ENCODE data around the gene CCDC127. TPM values are rescaled to one million over a fixed set of nuclear protein-coding genes. Genes with fewer than 3 reads are reported as not detected.
A peak's percentile ranks its signal among the peaks of the same experiment; 100 is the strongest.
"Not testable (repeated sequence)": the region's sequence is repeated elsewhere in the genome, so short reads cannot be mapped to it uniquely, and the experiment has no call there.

Gene CCDC127
- total and polyA plus RNA-seq, 2 donors (not counting 3 experiments of a cell fraction or from before 2014, with no cell fraction given): 3.4 to 6.3 TPM

DNA sequence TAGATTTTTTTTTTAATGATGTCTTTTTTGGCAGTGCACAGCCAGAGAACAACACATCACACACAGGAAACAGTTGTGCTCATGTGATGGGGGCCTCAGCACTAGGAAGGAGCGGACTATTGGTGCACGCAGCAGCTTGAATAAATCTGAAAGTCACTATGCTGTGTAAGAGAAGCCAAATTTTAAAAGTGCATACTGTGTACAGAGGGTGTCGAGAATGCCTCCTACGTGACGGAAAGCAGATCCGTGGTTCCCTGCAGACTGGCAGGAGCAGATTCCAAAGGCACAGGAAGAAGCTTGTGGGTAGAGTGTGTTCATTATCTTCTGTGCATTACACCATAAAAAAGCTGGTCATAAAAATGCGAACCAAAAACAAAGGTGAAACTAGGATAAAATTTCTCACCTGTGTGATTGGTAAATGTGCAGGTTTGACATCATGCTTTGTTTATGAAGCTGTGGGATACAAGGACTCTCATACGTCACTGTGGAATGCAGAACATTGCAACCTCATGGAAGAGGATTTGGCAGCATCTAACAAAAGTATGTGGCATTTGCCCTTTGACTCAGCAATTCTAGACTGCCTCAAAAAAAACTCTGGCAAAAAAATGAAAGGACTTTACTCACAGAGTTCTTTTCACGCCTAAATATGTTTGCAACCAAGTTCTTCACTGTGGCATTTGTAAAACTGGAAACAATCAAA lies 45.5 kb upstream of the CCDC127 start:
- H3K79me2 ChIP-seq (ENCODE audit: control insufficient read depth, insufficient read depth, low read length); POLR2A ChIA-PET; CTCF ChIA-PET; H3K4me3 ChIP-seq (replicated peaks in 1 of 3; ENCODE audit: insufficient read depth in 1 of 3, low read depth in 1 of 3, low read length in 3 of 3); H3K9me1 ChIP-seq (replicated peaks; ENCODE audit: control insufficient read depth, extremely low read depth, insufficient read depth, low read length); dilution Hi-C loops (cut with MboI; ENCODE audit: extremely low pct_ligation_motif_present, low sequenced_read_pairs); H3K4me2 ChIP-seq (ENCODE audit: insufficient read depth, low read length); intact Hi-C loops (cut with micrococcal nuclease); H3K9me3 ChIP-seq (replicated peaks; ENCODE audit: control insufficient read depth, insufficient read depth, low read length); H2AFZ ChIP-seq (ENCODE audit: low read depth, low read length); H3K27me3 ChIP-seq (ENCODE audit: control insufficient read depth in 2 of 2, insufficient read depth in 2 of 2, low read length in 2 of 2); H4K20me1 ChIP-seq (replicated peaks; ENCODE audit: control insufficient read depth, extremely low read depth, insufficient read depth, low read length); H3K9ac ChIP-seq (replicated peaks; ENCODE audit: extremely low read depth, insufficient read depth, low read length); H3K36me3 ChIP-seq (ENCODE audit: control insufficient read depth in 2 of 2, extremely low read depth in 1 of 2, insufficient read depth in 2 of 2, low read length in 2 of 2): not testable (repeated sequence)
- Histone ChIP-seq H3K27ac (ENCODE audit: insufficient read depth, low read depth, low read length) (peak overlapping the region; percentile 75), H3K4me1 (ENCODE audit: control insufficient read depth, extremely low read depth, insufficient read depth, low read length) (peaks cover 15% of the 10 kb centered on the region)
- peak; percentile 17 for TF ChIP-seq JUN (IDR thresholded peaks at IDR 0.05; ENCODE audit: borderline replicate concordance, insufficient read depth, insufficient read length, low read depth)
- peak; percentile 71 for DNase-seq (ENCODE audit: low read depth, low spot score)
- FAIRE-seq: peak; percentile 85
- TSS peak; percentile 9 for BruUV-seq (replicated peaks)

DNA sequence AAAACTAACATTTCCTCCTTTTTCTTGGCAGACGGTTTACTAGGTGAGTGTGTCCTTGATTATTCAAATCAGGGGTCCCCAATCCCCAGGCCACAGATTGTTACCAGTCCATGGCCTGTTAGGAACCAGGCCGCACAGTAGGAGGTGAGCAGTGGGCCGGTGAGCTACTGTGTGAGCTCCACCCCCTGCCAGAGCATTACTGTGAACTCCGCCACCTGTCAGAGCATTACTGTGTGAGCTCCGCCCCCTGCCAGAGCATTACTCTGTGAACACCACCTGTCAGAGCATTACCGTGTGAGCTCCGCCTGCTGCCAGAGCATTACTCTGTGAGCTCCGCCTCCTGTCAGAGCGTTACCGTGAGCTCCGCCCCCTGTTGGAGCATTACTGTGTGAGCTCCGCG lies 39.2 kb upstream of the CCDC127 start:
- Histone ChIP-seq H3K4me1 (ENCODE audit: control insufficient read depth, extremely low read depth, insufficient read depth, low read length) (peaks cover 8% of the 10 kb centered on the region), H3K27ac (ENCODE audit: insufficient read depth, low read depth, low read length) (no peak overlapping the region), H3K27me3 (ENCODE audit: control insufficient read depth in 2 of 2, insufficient read depth in 2 of 2, low read length in 2 of 2) (no peaks in the 10 kb centered on the region), H3K9ac (replicated peaks; ENCODE audit: extremely low read depth, insufficient read depth, low read length) (no peak overlapping the region), H4K20me1 (replicated peaks; ENCODE audit: control insufficient read depth, extremely low read depth, insufficient read depth, low read length) (no peaks in the 10 kb centered on the region), H3K36me3 (ENCODE audit: control insufficient read depth in 2 of 2, extremely low read depth in 1 of 2, insufficient read depth in 2 of 2, low read length in 2 of 2) (peaks cover 6 to 21% of the 10 kb centered on the region in 2 experiments), H3K9me3 (replicated peaks; ENCODE audit: control insufficient read depth, insufficient read depth, low read length) (no peaks in the 10 kb centered on the region), H3K4me2 (ENCODE audit: insufficient read depth, low read length) (no peak overlapping the region), H3K9me1 (replicated peaks; ENCODE audit: control insufficient read depth, extremely low read depth, insufficient read depth, low read length) (no peaks in the 10 kb centered on the region), H3K4me3 (replicated peaks in 1 of 3; ENCODE audit: insufficient read depth in 1 of 3, low read depth in 1 of 3, low read length in 3 of 3) (no peak overlapping the region), H2AFZ (ENCODE audit: low read depth, low read length) (no peak overlapping the region), H3K79me2 (ENCODE audit: control insufficient read depth, insufficient read depth, low read length) (peaks cover 2% of the 10 kb centered on the region)
- CTCF ChIA-PET: no interaction called here
- DNase-seq (ENCODE audit: low read depth, low spot score) (no peak), FAIRE-seq (no peak)
- no TSS peak for BruUV-seq (replicated peaks)
- intact Hi-C loops (cut with micrococcal nuclease) (no loop called here), dilution Hi-C loops (cut with MboI; ENCODE audit: extremely low pct_ligation_motif_present, low sequenced_read_pairs) (no loop called here)
- POLR2A ChIA-PET: no interaction called here
- TF ChIP-seq JUN (IDR thresholded peaks at IDR 0.05; ENCODE audit: borderline replicate concordance, insufficient read depth, insufficient read length, low read depth) (no peak), FOS (IDR thresholded peaks at IDR 0.05; ENCODE audit: borderline replicate concordance, insufficient read depth, low read length) (no peak), GATA2 (IDR thresholded peaks at IDR 0.05; ENCODE audit: insufficient read depth, insufficient read length, low read depth, low read length) (no peak), MYC (IDR thresholded peaks at IDR 0.05; ENCODE audit: low read depth, low read length) (no peak), POLR2AphosphoS5 (IDR thresholded peaks at IDR 0.05; ENCODE audit: insufficient read depth, low read depth, low read length) (no peak), EZH2 (IDR thresholded peaks at IDR 0.05; ENCODE audit: borderline replicate concordance, low read depth, low read length, severe bottlenecking) (no peak), POLR2A (IDR thresholded peaks at IDR 0.05; ENCODE audit: low read depth, low read length) (no peak)
- TF ChIP-seq, protein P1, sequence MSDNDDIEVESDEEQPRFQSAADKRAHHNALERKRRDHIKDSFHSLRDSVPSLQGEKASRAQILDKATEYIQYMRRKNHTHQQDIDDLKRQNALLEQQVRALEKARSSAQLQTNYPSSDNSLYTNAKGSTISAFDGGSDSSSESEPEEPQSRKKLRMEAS (IDR thresholded peaks at IDR 0.05; ENCODE audit: insufficient read depth, insufficient read length): no peak
- TF ChIP-seq, protein P2, sequence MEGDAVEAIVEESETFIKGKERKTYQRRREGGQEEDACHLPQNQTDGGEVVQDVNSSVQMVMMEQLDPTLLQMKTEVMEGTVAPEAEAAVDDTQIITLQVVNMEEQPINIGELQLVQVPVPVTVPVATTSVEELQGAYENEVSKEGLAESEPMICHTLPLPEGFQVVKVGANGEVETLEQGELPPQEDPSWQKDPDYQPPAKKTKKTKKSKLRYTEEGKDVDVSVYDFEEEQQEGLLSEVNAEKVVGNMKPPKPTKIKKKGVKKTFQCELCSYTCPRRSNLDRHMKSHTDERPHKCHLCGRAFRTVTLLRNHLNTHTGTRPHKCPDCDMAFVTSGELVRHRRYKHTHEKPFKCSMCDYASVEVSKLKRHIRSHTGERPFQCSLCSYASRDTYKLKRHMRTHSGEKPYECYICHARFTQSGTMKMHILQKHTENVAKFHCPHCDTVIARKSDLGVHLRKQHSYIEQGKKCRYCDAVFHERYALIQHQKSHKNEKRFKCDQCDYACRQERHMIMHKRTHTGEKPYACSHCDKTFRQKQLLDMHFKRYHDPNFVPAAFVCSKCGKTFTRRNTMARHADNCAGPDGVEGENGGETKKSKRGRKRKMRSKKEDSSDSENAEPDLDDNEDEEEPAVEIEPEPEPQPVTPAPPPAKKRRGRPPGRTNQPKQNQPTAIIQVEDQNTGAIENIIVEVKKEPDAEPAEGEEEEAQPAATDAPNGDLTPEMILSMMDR (IDR thresholded peaks at IDR 0.05; ENCODE audit: extremely low read depth in 1 of 2, insufficient read depth in 1 of 2, low read depth in 1 of 2, low read length in 2 of 2): no peak

Measured in endothelial cell of umbilical vein (primary cell).